ENCODE data around the gene ZNF474. TPM values are rescaled to one million over a fixed set of nuclear protein-coding genes. Genes with fewer than 3 reads are reported as not detected.
A peak's percentile ranks its signal among the peaks of the same experiment; 100 is the strongest.

ZNF474 gene
- total and polyA plus RNA-seq, 4 donors, result 0.03 to 0.25 (median 0.23) TPM; not detected in 1

DNA sequence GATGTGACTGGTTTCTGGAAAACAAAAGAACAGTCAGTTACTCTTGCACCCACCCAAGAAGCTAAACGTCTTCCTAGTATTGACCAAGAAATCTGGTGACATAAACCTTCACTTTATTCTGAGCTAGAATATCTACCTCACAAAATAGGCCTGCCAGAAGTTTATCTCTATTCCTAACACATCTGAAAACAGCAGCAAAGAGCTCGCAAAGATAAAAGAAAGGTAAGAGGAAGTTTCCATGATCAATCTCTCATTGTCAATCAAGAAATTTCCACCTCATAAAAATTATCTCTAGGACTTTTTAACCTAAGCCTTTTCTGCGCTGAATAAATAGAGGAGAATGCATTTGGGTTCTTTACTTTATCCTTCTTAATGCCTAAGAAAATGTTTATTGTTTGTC, 17.3 kb upstream of the ZNF474 start (continued):
- no peak for TF ChIP-seq ATF3 (IDR thresholded peaks at IDR 0.05)

GRCh38 chr5:122112733-122113558, 16.4 kb upstream of the ZNF474 start:
- Histone ChIP-seq H3K27ac (ENCODE audit: low read depth in 1 of 2, low read length in 2 of 2) (no peak overlapping the region), H3K36me3 (ENCODE audit: control insufficient read depth in 4 of 4, insufficient read depth in 3 of 4, low read depth in 1 of 4, low read length in 3 of 4) (no peaks in the 10 kb centered on the region), H3K27me3 (ENCODE audit: control insufficient read depth in 4 of 4, insufficient read depth in 4 of 4, low read length in 3 of 4) (peaks cover 0 to 3% (median 0%) of the 10 kb centered on the region in 4 donors), H3K9me3 (ENCODE audit: control insufficient read depth in 4 of 4, low read length in 3 of 4) (no peaks in the 10 kb centered on the region), H3K4me3 (ENCODE audit: low read depth in 1 of 3, low read length in 3 of 3) (no peak overlapping the region), H3K4me1 (ENCODE audit: control insufficient read depth in 4 of 4, insufficient read depth in 4 of 4, low read length in 3 of 4) (no peaks in the 10 kb centered on the region), H3K9ac (ENCODE audit: low read depth in 1 of 2, low read length in 2 of 2) (no peak overlapping the region)
- peak; percentile 67 for DNase-seq (ENCODE audit: low spot score)
- 75% methylated on average over 6 of the region's 6 CpGs for WGBS
- TF ChIP-seq TAF1 (conservative IDR thresholded peaks at IDR 0.05), result no peak
- TF ChIP-seq NR2F2 (IDR thresholded peaks at IDR 0.05), result no peak
- TF ChIP-seq EGR1 (IDR thresholded peaks at IDR 0.05; ENCODE audit: low read depth in 2 of 2), result no peak
- no peak for TF ChIP-seq CTCF (IDR thresholded peaks at IDR 0.05; ENCODE audit: low read depth, low read length, missing input control)
- TF ChIP-seq GABPA (IDR thresholded peaks at IDR 0.05 in 1 of 2, conservative IDR thresholded peaks at IDR 0.05 in 1 of 2), result no peak
- TF ChIP-seq ZBTB33 (IDR thresholded peaks at IDR 0.05), result no peak
- TF ChIP-seq YY1 (IDR thresholded peaks at IDR 0.05), result no peak
- TF ChIP-seq JUND (IDR thresholded peaks at IDR 0.05), result no peak
- TF ChIP-seq, protein P1, sequence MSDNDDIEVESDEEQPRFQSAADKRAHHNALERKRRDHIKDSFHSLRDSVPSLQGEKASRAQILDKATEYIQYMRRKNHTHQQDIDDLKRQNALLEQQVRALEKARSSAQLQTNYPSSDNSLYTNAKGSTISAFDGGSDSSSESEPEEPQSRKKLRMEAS (IDR thresholded peaks at IDR 0.05), result no peak
- no peak for TF ChIP-seq ATF3 (IDR thresholded peaks at IDR 0.05)
- TF ChIP-seq SP1 (IDR thresholded peaks at IDR 0.05), result no peak
- TF ChIP-seq HNF4A (conservative IDR thresholded peaks at IDR 0.05), result no peak
- no peak for TF ChIP-seq FOXA1 (IDR thresholded peaks at IDR 0.05)
- TF ChIP-seq, protein P2, sequence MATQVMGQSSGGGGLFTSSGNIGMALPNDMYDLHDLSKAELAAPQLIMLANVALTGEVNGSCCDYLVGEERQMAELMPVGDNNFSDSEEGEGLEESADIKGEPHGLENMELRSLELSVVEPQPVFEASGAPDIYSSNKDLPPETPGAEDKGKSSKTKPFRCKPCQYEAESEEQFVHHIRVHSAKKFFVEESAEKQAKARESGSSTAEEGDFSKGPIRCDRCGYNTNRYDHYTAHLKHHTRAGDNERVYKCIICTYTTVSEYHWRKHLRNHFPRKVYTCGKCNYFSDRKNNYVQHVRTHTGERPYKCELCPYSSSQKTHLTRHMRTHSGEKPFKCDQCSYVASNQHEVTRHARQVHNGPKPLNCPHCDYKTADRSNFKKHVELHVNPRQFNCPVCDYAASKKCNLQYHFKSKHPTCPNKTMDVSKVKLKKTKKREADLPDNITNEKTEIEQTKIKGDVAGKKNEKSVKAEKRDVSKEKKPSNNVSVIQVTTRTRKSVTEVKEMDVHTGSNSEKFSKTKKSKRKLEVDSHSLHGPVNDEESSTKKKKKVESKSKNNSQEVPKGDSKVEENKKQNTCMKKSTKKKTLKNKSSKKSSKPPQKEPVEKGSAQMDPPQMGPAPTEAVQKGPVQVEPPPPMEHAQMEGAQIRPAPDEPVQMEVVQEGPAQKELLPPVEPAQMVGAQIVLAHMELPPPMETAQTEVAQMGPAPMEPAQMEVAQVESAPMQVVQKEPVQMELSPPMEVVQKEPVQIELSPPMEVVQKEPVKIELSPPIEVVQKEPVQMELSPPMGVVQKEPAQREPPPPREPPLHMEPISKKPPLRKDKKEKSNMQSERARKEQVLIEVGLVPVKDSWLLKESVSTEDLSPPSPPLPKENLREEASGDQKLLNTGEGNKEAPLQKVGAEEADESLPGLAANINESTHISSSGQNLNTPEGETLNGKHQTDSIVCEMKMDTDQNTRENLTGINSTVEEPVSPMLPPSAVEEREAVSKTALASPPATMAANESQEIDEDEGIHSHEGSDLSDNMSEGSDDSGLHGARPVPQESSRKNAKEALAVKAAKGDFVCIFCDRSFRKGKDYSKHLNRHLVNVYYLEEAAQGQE (IDR thresholded peaks at IDR 0.05), result no peak
- no peak for TF ChIP-seq FOXA2 (IDR thresholded peaks at IDR 0.05)
- no peak for TF ChIP-seq HNF4G (IDR thresholded peaks at IDR 0.05)
- TF ChIP-seq RXRA (IDR thresholded peaks at IDR 0.05), result no peak
- no peak for TF ChIP-seq RAD21 (IDR thresholded peaks at IDR 0.05)

Measured in liver (tissue), 9 donors.